ENCODE results near the gene TRAF7.
A peak's percentile ranks its signal among the peaks of the same experiment; 100 is the strongest.
"Not testable (repeated sequence)": the region's sequence is repeated elsewhere in the genome, so short reads cannot be mapped to it uniquely, and the experiment has no call there.

Gene TRAF7

DNA sequence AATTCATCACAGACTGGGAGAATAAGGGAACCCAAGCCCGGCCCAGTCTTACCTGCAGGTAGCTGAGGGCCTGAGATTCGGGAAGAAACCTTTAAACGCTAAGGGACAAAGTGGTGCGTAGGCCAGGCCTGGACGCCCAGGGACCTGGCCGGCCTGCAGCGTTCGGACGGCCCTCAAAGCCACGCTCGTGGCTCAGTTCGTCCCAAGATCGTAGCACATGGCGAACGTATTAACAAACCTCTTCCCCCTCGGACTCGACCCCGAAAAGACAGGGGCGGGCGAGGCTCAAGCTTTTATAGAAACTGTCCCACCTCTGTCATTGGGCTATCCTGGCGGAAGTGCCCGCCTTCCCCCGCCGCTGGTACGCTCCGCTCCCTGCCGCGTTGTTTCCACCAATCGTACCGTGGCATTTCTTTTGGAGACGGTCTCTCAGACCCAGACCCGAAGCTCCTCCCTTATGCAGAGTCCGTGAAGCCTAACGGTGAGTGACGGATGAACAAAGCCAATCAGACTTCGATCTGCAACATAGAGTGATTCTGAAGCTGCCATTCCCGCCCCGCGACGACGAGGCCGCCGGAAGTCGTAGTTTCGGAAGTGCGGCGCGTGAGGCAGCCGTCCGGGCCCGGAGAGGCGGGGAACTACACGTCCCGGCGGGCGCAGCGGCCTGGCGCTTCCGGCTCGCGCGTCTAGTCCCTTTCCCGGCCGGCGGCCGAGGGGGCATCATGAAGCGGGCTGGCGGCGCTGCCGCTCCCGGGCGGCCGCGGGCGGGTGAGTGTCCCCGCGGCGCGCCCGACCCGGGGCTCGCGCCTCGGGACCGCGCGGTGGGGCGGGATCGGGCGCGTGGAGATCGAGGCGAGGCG lies at the start of gene TRAF7:
Gene TRAF7 (plus strand): TSS at position 692 of the 860 bp plus-strand sequence. CDS start 8,139 bp downstream, outside the sequence.
- Histone ChIP-seq H3K9ac (ENCODE audit: low read depth in 1 of 2, low read length in 2 of 2) (peak within 1 kb of the TSS; percentile 82 to 95), H3K4me3 (ENCODE audit: low read length in 2 of 2) (peak within 1 kb of the TSS; percentile 87 to 90), H3K36me3 (ENCODE audit: control insufficient read depth in 2 of 2, insufficient read depth in 2 of 2, low read length in 2 of 2) (peaks cover 3 to 11% of the 10 kb centered on the region in 2 donors), H3K4me1 (ENCODE audit: control insufficient read depth in 2 of 2, insufficient read depth in 2 of 2, low read length in 2 of 2) (peaks cover 80 to 87% of the 10 kb centered on the region in 2 donors), H3K27ac (ENCODE audit: low read depth in 2 of 2, low read length in 2 of 2) (peak within 1 kb of the TSS; percentile 87 to 88), H3K9me3 (ENCODE audit: control insufficient read depth in 2 of 2, low read length in 2 of 2) (no peaks in the 10 kb centered on the region), H3K27me3 (ENCODE audit: control insufficient read depth in 2 of 2, insufficient read depth in 2 of 2, low read length in 2 of 2) (no peaks in the 10 kb centered on the region)

DNA sequence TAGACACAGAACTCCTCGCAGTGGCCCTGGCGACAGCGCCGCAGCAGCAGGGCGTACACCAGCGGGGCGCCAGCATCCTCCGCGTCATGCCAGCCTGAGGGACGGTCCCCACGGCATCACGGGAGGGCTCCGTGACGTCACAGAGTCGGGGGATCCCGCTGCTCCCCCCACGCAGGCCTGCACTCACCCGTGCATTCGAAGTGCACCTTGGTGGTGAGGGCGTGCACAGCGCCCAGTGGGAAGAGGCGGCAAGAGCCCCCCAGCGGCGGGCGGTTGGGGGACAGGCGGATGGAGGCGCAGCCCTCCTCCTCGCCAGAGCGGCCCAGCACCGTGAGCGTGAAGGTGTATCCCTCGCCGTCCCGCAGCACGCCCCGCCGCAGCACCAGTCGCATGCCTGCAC lies 49.4 kb upstream of the TRAF7 start:
- H3K27me3 ChIP-seq (ENCODE audit: control insufficient read depth in 2 of 2, insufficient read depth in 2 of 2, low read length in 2 of 2); H3K36me3 ChIP-seq (ENCODE audit: control insufficient read depth in 2 of 2, insufficient read depth in 2 of 2, low read length in 2 of 2); H3K27ac ChIP-seq (ENCODE audit: low read depth in 2 of 2, low read length in 2 of 2); H3K4me3 ChIP-seq (ENCODE audit: low read length in 2 of 2); H3K9ac ChIP-seq (ENCODE audit: low read depth in 1 of 2, low read length in 2 of 2); H3K9me3 ChIP-seq (ENCODE audit: control insufficient read depth in 2 of 2, low read length in 2 of 2); H3K4me1 ChIP-seq (ENCODE audit: control insufficient read depth in 2 of 2, insufficient read depth in 2 of 2, low read length in 2 of 2): not testable (repeated sequence)

DNA sequence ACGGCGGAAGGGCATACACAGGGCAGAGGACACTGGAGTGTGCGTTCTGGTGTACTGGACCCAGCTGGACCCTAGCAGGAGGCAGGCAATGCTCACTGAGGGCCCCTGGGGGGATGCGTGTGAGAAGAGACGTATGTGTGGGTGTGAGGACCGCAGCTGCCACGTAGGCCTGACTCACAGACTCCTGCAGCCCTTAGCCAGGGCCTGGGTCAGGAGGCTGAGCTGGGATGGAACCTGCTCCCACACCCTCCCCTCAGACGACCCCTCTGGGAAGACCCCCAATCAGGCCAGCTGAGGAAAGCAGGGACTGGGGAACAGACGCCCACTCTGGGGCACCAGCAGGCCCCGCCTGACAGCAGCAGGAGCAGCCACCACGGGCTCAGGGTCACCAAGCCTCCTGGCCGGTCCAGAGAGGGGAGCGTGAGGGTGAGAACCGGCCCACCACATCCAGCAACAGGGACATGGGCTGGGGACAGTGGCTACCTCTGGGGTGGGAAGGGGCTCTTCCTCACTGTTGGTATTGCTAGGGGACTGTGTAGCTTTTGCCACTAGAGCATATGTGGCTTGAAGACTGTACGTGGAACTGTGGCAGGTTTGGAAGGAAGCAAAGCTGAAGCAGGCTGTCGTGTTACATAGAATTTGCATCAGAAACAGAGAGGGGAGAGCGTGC lies 48.3 kb upstream of the TRAF7 start:
- not testable (repeated sequence) for H3K27ac ChIP-seq (ENCODE audit: low read depth in 2 of 2, low read length in 2 of 2)

DNA sequence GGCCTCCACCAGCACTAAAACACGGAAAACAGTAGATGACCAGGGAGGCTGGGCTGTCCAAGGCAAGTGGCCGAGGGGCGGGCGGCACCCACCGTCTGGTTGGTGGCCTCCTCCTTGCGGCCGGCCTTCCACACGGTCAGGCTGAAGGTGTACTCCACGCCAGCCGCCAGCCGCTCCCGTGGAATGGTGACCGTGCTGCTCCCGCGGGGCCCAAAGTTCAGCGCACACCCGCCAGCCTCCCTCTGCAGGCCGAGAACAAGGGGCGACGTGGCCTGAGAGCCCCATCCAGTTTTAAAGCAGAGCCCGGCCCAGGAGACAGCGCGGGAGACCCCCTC lies 47.8 kb upstream of the TRAF7 start:
- H3K27ac ChIP-seq (ENCODE audit: low read depth in 2 of 2, low read length in 2 of 2); H3K36me3 ChIP-seq (ENCODE audit: control insufficient read depth in 2 of 2, insufficient read depth in 2 of 2, low read length in 2 of 2); H3K9ac ChIP-seq (ENCODE audit: low read depth in 1 of 2, low read length in 2 of 2); H3K4me3 ChIP-seq (ENCODE audit: low read length in 2 of 2); H3K9me3 ChIP-seq (ENCODE audit: control insufficient read depth in 2 of 2, low read length in 2 of 2); H3K4me1 ChIP-seq (ENCODE audit: control insufficient read depth in 2 of 2, insufficient read depth in 2 of 2, low read length in 2 of 2); H3K27me3 ChIP-seq (ENCODE audit: control insufficient read depth in 2 of 2, insufficient read depth in 2 of 2, low read length in 2 of 2): not testable (repeated sequence)

More for the DNA sequence above, 48.3 kb upstream of the TRAF7 start:
- H3K9ac ChIP-seq (ENCODE audit: low read depth in 1 of 2, low read length in 2 of 2); H3K9me3 ChIP-seq (ENCODE audit: control insufficient read depth in 2 of 2, low read length in 2 of 2); H3K36me3 ChIP-seq (ENCODE audit: control insufficient read depth in 2 of 2, insufficient read depth in 2 of 2, low read length in 2 of 2); H3K4me3 ChIP-seq (ENCODE audit: low read length in 2 of 2); H3K4me1 ChIP-seq (ENCODE audit: control insufficient read depth in 2 of 2, insufficient read depth in 2 of 2, low read length in 2 of 2); H3K27me3 ChIP-seq (ENCODE audit: control insufficient read depth in 2 of 2, insufficient read depth in 2 of 2, low read length in 2 of 2): not testable (repeated sequence)

DNA sequence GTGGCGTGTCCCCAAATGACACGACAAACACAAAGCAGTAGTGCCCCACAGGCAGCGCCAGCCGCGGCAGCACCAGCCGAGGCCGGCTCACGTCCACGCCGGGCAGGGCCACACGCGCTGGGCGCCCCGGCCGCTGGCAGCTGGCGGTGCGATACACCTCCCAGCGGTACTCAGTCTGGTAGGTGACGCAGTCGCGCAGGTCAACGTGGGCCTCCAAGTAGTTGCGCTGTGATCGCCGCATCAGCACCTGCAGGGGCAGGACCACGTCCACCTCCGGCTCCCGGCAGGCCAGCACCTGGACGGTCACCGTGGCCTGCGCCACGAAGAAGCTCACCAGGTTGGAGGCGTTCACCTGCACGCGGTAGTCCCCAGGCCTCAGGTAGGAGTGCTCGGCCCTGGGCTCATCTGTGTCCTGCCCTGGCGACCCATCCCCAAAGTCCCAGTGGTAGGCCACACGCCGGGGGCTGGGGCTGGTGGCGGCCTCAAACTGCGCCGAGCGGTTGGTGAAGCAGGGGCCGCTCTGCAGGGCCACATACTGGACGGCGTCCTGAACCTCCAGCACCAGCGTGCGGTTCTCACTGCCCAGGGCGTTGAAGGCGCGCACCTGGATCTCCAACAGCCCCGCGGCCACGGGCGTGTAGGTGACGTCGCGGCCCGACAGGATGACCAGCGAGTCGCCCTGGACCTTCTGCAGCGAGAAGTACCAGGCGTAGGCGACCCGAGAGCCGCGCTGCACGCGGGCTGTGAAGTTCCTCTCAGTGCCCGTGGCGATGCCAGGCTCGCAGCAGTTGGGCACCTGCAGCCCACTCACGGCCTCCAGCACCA lies 46.9 kb upstream of the TRAF7 start:
- H3K4me1 ChIP-seq (ENCODE audit: control insufficient read depth in 2 of 2, insufficient read depth in 2 of 2, low read length in 2 of 2) = not testable (repeated sequence)

DNA sequence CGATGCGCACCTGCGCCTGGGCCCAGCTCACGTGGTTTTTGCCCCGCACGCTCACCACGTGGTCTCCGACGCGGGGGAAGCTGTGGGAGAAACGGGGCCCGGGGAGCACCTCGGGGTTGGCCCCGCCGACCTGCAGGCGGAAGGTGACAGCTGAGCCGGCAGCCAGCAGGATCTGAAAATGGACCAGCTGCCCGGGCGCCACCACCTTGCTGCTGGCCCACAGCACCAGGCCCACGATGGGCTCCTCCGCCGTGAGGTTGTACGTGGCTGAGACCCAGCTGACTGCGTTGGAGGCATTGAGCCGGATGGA lies 46.4 kb upstream of the TRAF7 start:
- H3K9me3 ChIP-seq (ENCODE audit: control insufficient read depth in 2 of 2, low read length in 2 of 2); H3K27me3 ChIP-seq (ENCODE audit: control insufficient read depth in 2 of 2, insufficient read depth in 2 of 2, low read length in 2 of 2); H3K27ac ChIP-seq (ENCODE audit: low read depth in 2 of 2, low read length in 2 of 2); H3K36me3 ChIP-seq (ENCODE audit: control insufficient read depth in 2 of 2, insufficient read depth in 2 of 2, low read length in 2 of 2); H3K9ac ChIP-seq (ENCODE audit: low read depth in 1 of 2, low read length in 2 of 2); H3K4me1 ChIP-seq (ENCODE audit: control insufficient read depth in 2 of 2, insufficient read depth in 2 of 2, low read length in 2 of 2); H3K4me3 ChIP-seq (ENCODE audit: low read length in 2 of 2): not testable (repeated sequence)

More for the DNA sequence above, 46.9 kb upstream of the TRAF7 start:
- not testable (repeated sequence) for H3K36me3 ChIP-seq (ENCODE audit: control insufficient read depth in 2 of 2, insufficient read depth in 2 of 2, low read length in 2 of 2); H3K27me3 ChIP-seq (ENCODE audit: control insufficient read depth in 2 of 2, insufficient read depth in 2 of 2, low read length in 2 of 2); H3K9me3 ChIP-seq (ENCODE audit: control insufficient read depth in 2 of 2, low read length in 2 of 2); H3K9ac ChIP-seq (ENCODE audit: low read depth in 1 of 2, low read length in 2 of 2); H3K4me3 ChIP-seq (ENCODE audit: low read length in 2 of 2); H3K27ac ChIP-seq (ENCODE audit: low read depth in 2 of 2, low read length in 2 of 2)

DNA sequence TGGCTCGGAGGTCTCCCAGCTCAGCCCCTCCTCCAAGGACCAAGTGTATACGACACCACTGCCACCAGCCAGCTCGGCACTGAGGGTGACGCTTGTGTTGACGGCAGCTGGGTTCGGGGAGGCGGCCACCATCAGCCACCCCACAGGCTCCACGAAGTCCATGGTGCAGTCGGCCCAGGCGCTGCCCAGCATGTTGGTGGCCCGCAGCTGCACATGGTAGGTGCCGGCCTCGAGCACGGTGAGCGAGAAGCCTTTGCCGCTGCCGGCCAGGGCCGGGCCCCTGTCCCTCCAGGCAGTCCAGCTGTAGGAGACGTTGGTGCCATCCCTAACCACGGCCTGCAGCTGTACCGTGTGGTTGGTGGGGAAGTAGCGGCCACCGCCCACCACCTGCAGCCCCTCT lies 45.7 kb upstream of the TRAF7 start:
- not testable (repeated sequence) for H3K9ac ChIP-seq (ENCODE audit: low read depth in 1 of 2, low read length in 2 of 2); H3K9me3 ChIP-seq (ENCODE audit: control insufficient read depth in 2 of 2, low read length in 2 of 2); H3K4me1 ChIP-seq (ENCODE audit: control insufficient read depth in 2 of 2, insufficient read depth in 2 of 2, low read length in 2 of 2); H3K4me3 ChIP-seq (ENCODE audit: low read length in 2 of 2); H3K27ac ChIP-seq (ENCODE audit: low read depth in 2 of 2, low read length in 2 of 2); H3K27me3 ChIP-seq (ENCODE audit: control insufficient read depth in 2 of 2, insufficient read depth in 2 of 2, low read length in 2 of 2)
- peaks cover 5 to 11% of the 10 kb centered on the region in 2 donors for H3K36me3 ChIP-seq (ENCODE audit: control insufficient read depth in 2 of 2, insufficient read depth in 2 of 2, low read length in 2 of 2)

DNA sequence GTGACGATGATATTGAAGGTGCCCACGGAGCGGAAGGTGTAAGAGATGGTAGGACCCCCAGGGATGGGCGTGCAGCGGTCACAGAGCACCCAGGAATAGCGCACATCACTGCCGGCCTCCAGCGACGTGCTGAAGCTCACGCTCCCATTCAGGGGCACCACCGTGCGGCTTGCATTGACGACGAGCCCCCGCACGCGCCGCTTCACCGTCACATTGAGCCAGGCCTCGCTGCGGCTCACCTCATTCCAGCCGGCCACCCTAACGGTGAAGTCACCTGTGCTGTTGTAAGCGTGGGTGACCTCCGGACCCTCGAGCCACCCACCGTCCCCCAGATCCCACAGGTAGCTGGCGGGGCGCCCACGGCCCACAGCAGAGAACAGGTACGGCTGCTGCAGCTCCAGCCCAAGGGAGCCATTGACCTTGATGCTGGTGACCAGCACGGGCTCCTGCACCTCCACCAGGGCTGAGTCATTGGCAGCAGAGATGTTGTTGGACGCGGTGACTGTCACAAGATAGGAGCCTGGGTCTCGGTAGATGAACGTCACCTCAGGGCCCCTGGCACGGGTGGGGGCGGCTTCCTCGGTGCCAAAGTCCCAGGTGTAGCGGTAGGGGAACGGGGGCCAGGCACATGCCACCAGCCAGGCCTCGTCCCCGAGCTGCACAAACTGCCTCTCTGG lies 45.1 kb upstream of the TRAF7 start:
- H3K9ac ChIP-seq (ENCODE audit: low read depth in 1 of 2, low read length in 2 of 2); H3K27me3 ChIP-seq (ENCODE audit: control insufficient read depth in 2 of 2, insufficient read depth in 2 of 2, low read length in 2 of 2); H3K4me1 ChIP-seq (ENCODE audit: control insufficient read depth in 2 of 2, insufficient read depth in 2 of 2, low read length in 2 of 2); H3K27ac ChIP-seq (ENCODE audit: low read depth in 2 of 2, low read length in 2 of 2); H3K9me3 ChIP-seq (ENCODE audit: control insufficient read depth in 2 of 2, low read length in 2 of 2); H3K4me3 ChIP-seq (ENCODE audit: low read length in 2 of 2): not testable (repeated sequence)
- peaks cover 7 to 14% of the 10 kb centered on the region in 2 donors for H3K36me3 ChIP-seq (ENCODE audit: control insufficient read depth in 2 of 2, insufficient read depth in 2 of 2, low read length in 2 of 2)

DNA sequence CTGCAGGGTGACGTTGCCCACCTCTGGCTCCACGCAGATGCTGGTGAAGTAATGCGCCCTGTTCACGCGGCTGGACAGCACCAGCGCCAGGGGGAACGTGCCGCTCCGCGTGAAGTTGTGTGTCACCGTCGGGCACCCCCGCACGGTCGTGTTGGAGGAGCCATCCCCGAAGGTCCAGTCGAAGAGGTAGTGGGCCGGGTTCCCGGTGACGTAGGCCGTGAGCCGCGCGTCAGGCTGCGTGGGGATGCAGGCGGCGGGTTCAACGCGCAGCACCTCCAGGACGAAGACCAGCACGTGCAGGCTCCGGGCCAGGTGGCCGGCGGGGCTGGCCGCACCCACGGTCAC lies 44.6 kb upstream of the TRAF7 start:
- not testable (repeated sequence) for H3K9ac ChIP-seq (ENCODE audit: low read depth in 1 of 2, low read length in 2 of 2); H3K27ac ChIP-seq (ENCODE audit: low read depth in 2 of 2, low read length in 2 of 2); H3K9me3 ChIP-seq (ENCODE audit: control insufficient read depth in 2 of 2, low read length in 2 of 2); H3K27me3 ChIP-seq (ENCODE audit: control insufficient read depth in 2 of 2, insufficient read depth in 2 of 2, low read length in 2 of 2); H3K4me1 ChIP-seq (ENCODE audit: control insufficient read depth in 2 of 2, insufficient read depth in 2 of 2, low read length in 2 of 2); H3K4me3 ChIP-seq (ENCODE audit: low read length in 2 of 2)
- peaks cover 5 to 12% of the 10 kb centered on the region in 2 donors for H3K36me3 ChIP-seq (ENCODE audit: control insufficient read depth in 2 of 2, insufficient read depth in 2 of 2, low read length in 2 of 2)

Data from mucosa of rectum (tissue), 2 donors.